Nephron (organoid): Measurements from ENCODE around the gene NUDT9.
A peak's percentile ranks its signal among the peaks of the same experiment; 100 is the strongest.
"Not testable (repeated sequence)": the region's sequence is repeated elsewhere in the genome, so short reads cannot be mapped to it uniquely, and the experiment has no call there.

Experiments used
- H3K27ac Mint-ChIP-seq, 3 experiments: 2 replicates each; pipeline ENCODE4 v1.8.0; 2020; ENCODE audit warnings: mixed read lengths in 3 of 3, mild to moderate bottlenecking in 2 of 3, moderate library complexity in 1 of 3
- H3K27me3 Mint-ChIP-seq: 2 replicates; pipeline ENCODE4 v1.8.0; 2021; ENCODE audit warnings: low read depth, mild to moderate bottlenecking, moderate library complexity, mixed read lengths
- H3K36me3 Mint-ChIP-seq: 2 replicates; pipeline ENCODE4 v1.8.0; 2020; ENCODE audit warnings: low read depth, mixed read lengths
- H3K4me1 Mint-ChIP-seq: 2 replicates; pipeline ENCODE4 v1.8.0; 2020; ENCODE audit warnings: mixed read lengths
- H3K4me3 Mint-ChIP-seq, 3 experiments: 2 replicates each; pipeline ENCODE4 v1.8.0; 2020; ENCODE audit warnings: mild to moderate bottlenecking in 3 of 3, mixed read lengths in 3 of 3, moderate library complexity in 2 of 3
- H3K9me3 Mint-ChIP-seq: 2 replicates; pipeline ENCODE4 v1.8.0; 2020; ENCODE audit warnings: mixed read lengths
- CTCF ChIP-seq, 3 experiments: fragments of 200-600 bp; sonication (generic); IDR thresholded peaks; one replicate each; pipeline ENCODE4 v1.5.0; 2021; ENCODE audit warnings: antibody characterized with exemption in 3 of 3; ENCODE audit not compliant: unreplicated experiment in 3 of 3

The NUDT9 gene

GRCh38 chr4:87392183-87392582, 30.2 kb upstream of the NUDT9 start:
- Mint-ChIP-seq H3K27me3 (no peaks in the 10 kb centered on the region), H3K4me3 (peak overlapping the region in 1 of 3 experiments; percentile 18), H3K9me3 (peaks cover 10% of the 10 kb centered on the region), H3K36me3 (peaks cover 17% of the 10 kb centered on the region), H3K27ac (no peak overlapping the region), H3K4me1 (peaks cover 26% of the 10 kb centered on the region)
- no peak for TF ChIP-seq CTCF (IDR thresholded peaks at IDR 0.05; ENCODE audit: unreplicated experiment in 3 of 3)

DNA sequence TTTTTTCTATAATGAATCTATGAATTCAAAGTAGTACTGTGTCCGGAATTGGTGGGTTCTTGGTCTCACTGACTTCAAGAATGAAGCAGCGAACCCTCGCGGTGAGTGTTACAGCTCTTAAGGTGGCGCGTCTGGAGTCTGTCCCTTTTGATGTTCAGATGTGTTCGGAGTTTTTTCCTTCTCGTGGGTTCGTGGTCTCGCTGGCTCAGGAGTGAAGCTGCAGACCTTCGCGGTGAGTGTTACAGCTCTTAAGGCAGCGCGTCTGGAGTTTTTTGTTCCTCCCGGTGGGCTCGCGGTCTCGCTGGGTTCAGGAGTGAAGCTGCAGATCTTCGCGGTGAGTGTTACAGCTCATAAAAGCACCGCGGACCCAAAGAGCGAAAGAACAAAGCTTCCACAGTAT, 27.3 kb upstream of the NUDT9 start:
- not testable (repeated sequence) for H3K27me3 Mint-ChIP-seq, H3K9me3 Mint-ChIP-seq, H3K4me1 Mint-ChIP-seq, H3K27ac Mint-ChIP-seq, H3K4me3 Mint-ChIP-seq, H3K36me3 Mint-ChIP-seq

DNA sequence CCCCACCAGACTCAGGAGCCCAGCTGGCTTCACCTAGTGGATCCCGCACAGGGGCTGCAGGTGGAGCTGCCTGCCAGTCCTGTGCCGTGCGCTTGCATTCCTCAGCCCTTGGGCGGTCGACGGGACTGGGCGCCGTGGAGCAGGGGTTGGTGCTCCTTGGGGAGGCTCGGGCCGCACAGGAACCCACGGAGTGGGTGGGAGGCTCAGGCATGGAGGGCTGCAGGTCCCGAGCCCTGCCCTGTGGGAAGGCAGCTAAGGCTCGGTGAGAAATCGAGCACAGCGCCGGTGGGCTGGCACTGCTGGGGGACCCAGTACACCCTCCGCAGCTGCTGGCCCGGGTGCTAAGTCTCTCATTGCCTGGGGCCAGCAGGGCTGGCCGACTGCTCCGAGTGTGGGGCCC, 26.5 kb upstream of the NUDT9 start:
- H3K27ac Mint-ChIP-seq, H3K9me3 Mint-ChIP-seq, H3K4me1 Mint-ChIP-seq, H3K27me3 Mint-ChIP-seq, H3K36me3 Mint-ChIP-seq, H3K4me3 Mint-ChIP-seq: not testable (repeated sequence)

GRCh38 chr4:87399148-87399547, 23.2 kb upstream of the NUDT9 start:
- Mint-ChIP-seq H3K9me3 (peaks cover 18% of the 10 kb centered on the region), H3K4me1 (no peaks in the 10 kb centered on the region)
- no peak for TF ChIP-seq CTCF (IDR thresholded peaks at IDR 0.05; ENCODE audit: unreplicated experiment in 3 of 3)

GRCh38 chr4:87399954-87400353, 22.4 kb upstream of the NUDT9 start:
- H3K36me3 Mint-ChIP-seq, result no peaks in the 10 kb centered on the region
- H3K4me3 Mint-ChIP-seq, result no peak overlapping the region
- no peak overlapping the region for H3K27ac Mint-ChIP-seq
- H3K27me3 Mint-ChIP-seq, result no peaks in the 10 kb centered on the region
- no peaks in the 10 kb centered on the region for H3K4me1 Mint-ChIP-seq
- peaks cover 18% of the 10 kb centered on the region for H3K9me3 Mint-ChIP-seq
- TF ChIP-seq CTCF (IDR thresholded peaks at IDR 0.05; ENCODE audit: unreplicated experiment in 3 of 3), result no peak

More at GRCh38 chr4:87399148-87399547, 23.2 kb upstream of the NUDT9 start:
- no peak overlapping the region for H3K4me3 Mint-ChIP-seq
- H3K36me3 Mint-ChIP-seq, result no peaks in the 10 kb centered on the region
- no peak overlapping the region for H3K27ac Mint-ChIP-seq
- H3K27me3 Mint-ChIP-seq, result no peaks in the 10 kb centered on the region

DNA sequence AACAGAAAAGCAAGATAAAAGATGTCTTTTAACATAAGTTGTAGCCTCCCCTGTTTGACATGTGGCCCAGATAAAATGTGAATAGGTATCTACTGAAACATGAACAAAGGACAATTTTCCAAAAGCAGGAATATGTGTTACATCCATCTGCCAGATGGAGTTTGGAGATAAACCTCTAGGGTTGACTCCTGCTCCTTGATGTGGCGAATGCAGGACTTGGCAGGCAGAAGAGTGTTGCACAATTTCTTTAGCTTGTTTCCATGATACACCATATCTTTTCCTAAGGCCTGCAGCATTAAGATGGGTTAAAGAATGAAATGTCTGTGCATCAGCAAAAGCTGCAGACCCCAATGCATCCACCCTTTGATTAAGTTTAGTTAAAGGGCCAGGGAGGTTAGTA, 18.6 kb upstream of the NUDT9 start:
- not testable (repeated sequence) for H3K4me1 Mint-ChIP-seq, H3K27ac Mint-ChIP-seq, H3K36me3 Mint-ChIP-seq, H3K27me3 Mint-ChIP-seq, H3K4me3 Mint-ChIP-seq
- H3K9me3 Mint-ChIP-seq, result peaks cover 21% of the 10 kb centered on the region

DNA sequence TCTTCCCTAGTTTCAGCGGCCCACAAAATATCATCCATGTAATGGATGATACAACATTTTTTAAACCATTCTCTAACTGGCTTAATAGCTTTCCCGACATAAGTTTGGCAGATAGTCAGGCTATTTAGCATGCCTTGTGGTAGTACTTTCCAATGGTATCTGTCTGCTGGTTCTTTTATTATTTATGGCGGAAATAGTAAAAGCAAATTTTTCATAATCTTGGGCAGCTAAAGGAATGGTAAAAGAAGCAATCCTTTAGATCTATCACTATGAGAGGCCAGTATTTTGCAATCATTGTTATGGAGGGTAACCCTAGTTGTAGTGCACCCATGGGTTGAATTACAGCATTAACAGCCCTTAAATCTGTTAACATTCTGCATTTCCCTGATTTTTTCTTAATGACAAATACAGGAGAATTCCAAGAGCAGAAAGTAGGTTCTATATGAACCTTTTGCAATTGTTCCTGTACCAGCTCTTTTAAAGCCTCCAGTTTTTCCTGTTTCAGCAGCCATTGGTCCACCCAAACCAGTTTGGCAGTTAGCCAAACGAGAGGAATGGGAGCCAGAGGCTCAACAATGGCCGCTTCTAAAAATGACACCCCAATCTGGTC, 17.1 kb upstream of the NUDT9 start:
- no peak overlapping the region for H3K27ac Mint-ChIP-seq
- H3K4me3 Mint-ChIP-seq, result no peak overlapping the region
- no peaks in the 10 kb centered on the region for H3K36me3 Mint-ChIP-seq
- no peak for TF ChIP-seq CTCF (IDR thresholded peaks at IDR 0.05; ENCODE audit: unreplicated experiment in 3 of 3)
- H3K9me3 Mint-ChIP-seq, result peaks cover 21% of the 10 kb centered on the region
- H3K4me1 Mint-ChIP-seq, result peaks cover 4% of the 10 kb centered on the region
- no peaks in the 10 kb centered on the region for H3K27me3 Mint-ChIP-seq
